A549 (cell line): ENCODE data around the gene PLEKHG3. TPM values are rescaled to one million over a fixed set of nuclear protein-coding genes. Genes with fewer than 3 reads are reported as not detected.

Source experiments
- ATAC-seq, 2 experiments: fragments of 200-7000 bp in 1 of 2; fragments of >200 bp in 1 of 2; cut with Nextera tagmentation in 1 of 2; cut with Tn5 transposase in 1 of 2; 3 replicates each; pipeline versions ENCODE4 v1.8.0 to v1.9.1; 2018 to 2020; ENCODE audit warnings: mild to moderate bottlenecking in 1 of 2, moderate library complexity in 1 of 2
- CTCF ChIA-PET: fragments of 300-600 bp; sonication (Branson Sonifier 250); formaldehyde crosslinking; extraction: SDS; loops from one replicate; lab custom pipeline; 2021; ENCODE audit warnings: antibody characterized with exemption, inconsistent platforms; lab: Yijun Ruan, JAX
- POLR2A ChIA-PET: fragments of 350-600 bp; formaldehyde crosslinking; extraction: SDS; loops from one replicate; lab custom pipeline; 2021; ENCODE audit warnings: antibody characterized with exemption, inconsistent platforms; lab: Yijun Ruan, JAX
- DNase-seq, 2 experiments: peaks; one replicate each; pipeline versions ENCODE4 v3.0.0 to v3.0.0-alpha.2; 2011 to 2016; ENCODE audit warnings: low read depth in 1 of 2, low spot score in 1 of 2
- FAIRE-seq: peaks from 2 replicates; lab custom pipeline; 2011; peaks lifted over from hg19 to GRCh38; lab: Jason Lieb, UNC
- H3K27ac ChIP-seq, 2 experiments: fragments of >200 bp; sonication (Bioruptor Twin); formaldehyde crosslinking; 3 replicates each; pipeline ENCODE4 v1.5.1; 2016 to 2017
- H3K4me1 ChIP-seq: fragments of >200 bp; sonication (Bioruptor Twin); formaldehyde crosslinking; 3 replicates; pipeline ENCODE4 v1.6.1; 2016
- H3K4me2 ChIP-seq: fragments of >200 bp; sonication (Bioruptor Twin); formaldehyde crosslinking; 3 replicates; pipeline ENCODE4 v1.6.1; 2016
- H3K4me3 ChIP-seq: fragments of >200 bp; sonication (Bioruptor Twin); formaldehyde crosslinking; 3 replicates; pipeline ENCODE4 v1.5.1; 2016
- H3K9me3 ChIP-seq: fragments of >200 bp; sonication (Bioruptor Twin); formaldehyde crosslinking; 3 replicates; pipeline ENCODE4 v1.6.1; 2016
- ATOH8 ChIP-seq: fragments of 250-450 bp; sonication (Bioruptor Pico); IDR thresholded peaks from 2 replicates; pipeline ENCODE4 v1.5.0; 2020; ENCODE audit warnings: low read depth, mild to moderate bottlenecking, moderate library complexity
- CEBPB ChIP-seq, 2 experiments: fragments of >200 bp in 1 of 2; sonication (Bioruptor Twin) in 1 of 2; formaldehyde crosslinking in 1 of 2; IDR thresholded peaks; 2 replicates each; pipeline ENCODE4 v1.6.1; 2012 to 2016
- CHD4 ChIP-seq: fragments of 200-600 bp; sonication (generic); IDR thresholded peaks from 2 replicates; pipeline ENCODE4 v1.6.1; 2016; ENCODE audit warnings: antibody characterized with exemption, mild to moderate bottlenecking, borderline replicate concordance
- EHF ChIP-seq: fragments of 250-450 bp; sonication (Bioruptor Pico); IDR thresholded peaks from 2 replicates; pipeline ENCODE4 v1.5.0; 2020; ENCODE audit warnings: mild to moderate bottlenecking
- EHMT2 ChIP-seq: fragments of 200-600 bp; sonication (generic); IDR thresholded peaks from 2 replicates; pipeline ENCODE4 v1.6.1; 2016; ENCODE audit warnings: antibody characterized with exemption, low read depth, mild to moderate bottlenecking, moderate library complexity
- ELK1 ChIP-seq: fragments of 150-350 bp; IDR thresholded peaks from 2 replicates; pipeline ENCODE4 v1.6.1; 2014; ENCODE audit warnings: low read depth, mild to moderate bottlenecking, low read length
- ESRRA ChIP-seq: fragments of 150-350 bp; IDR thresholded peaks from 2 replicates; pipeline ENCODE4 v1.6.1; 2014; ENCODE audit warnings: mild to moderate bottlenecking, low read length, borderline replicate concordance
- FOSB ChIP-seq: fragments of 250-450 bp; sonication (Bioruptor Pico); IDR thresholded peaks from 2 replicates; pipeline ENCODE4 v1.5.0; 2020; ENCODE audit warnings: mild to moderate bottlenecking, moderate library complexity
- FOSL2 ChIP-seq, 2 experiments: fragments of 450-650 bp in 1 of 2; fragments of >200 bp in 1 of 2; sonication (Bioruptor Twin) in 1 of 2; formaldehyde crosslinking; IDR thresholded peaks; 2 replicates each; pipeline versions ENCODE4 v1.5.0 to v1.6.1; 2016 to 2020; ENCODE audit warnings: mild to moderate bottlenecking in 1 of 2, moderate library complexity in 1 of 2
- HDAC2 ChIP-seq: fragments of 200-600 bp; sonication (generic); IDR thresholded peaks from 2 replicates; pipeline ENCODE4 v1.6.1; 2016
- HOXB13 ChIP-seq: fragments of 250-450 bp; sonication (Bioruptor Pico); IDR thresholded peaks from 2 replicates; pipeline ENCODE4 v1.5.0; 2020; ENCODE audit warnings: low read depth, mild to moderate bottlenecking, moderate library complexity
- JUN ChIP-seq, 2 experiments: fragments of >200 bp; sonication (Bioruptor Twin); formaldehyde crosslinking; IDR thresholded peaks; 2 replicates in 1 of 2; 3 replicates in 1 of 2; pipeline ENCODE4 v1.6.1; 2016 to 2017
- JUNB ChIP-seq: fragments of >200 bp; sonication (Bioruptor Twin); formaldehyde crosslinking; IDR thresholded peaks from 2 replicates; pipeline ENCODE4 v1.6.1; 2016
- KDM1A ChIP-seq: fragments of 200-600 bp; sonication (generic); IDR thresholded peaks from 2 replicates; pipeline ENCODE4 v1.6.1; 2016; ENCODE audit warnings: low read depth, mild to moderate bottlenecking
- KDM5A ChIP-seq: fragments of 200-600 bp; sonication (generic); IDR thresholded peaks from 2 replicates; pipeline ENCODE4 v1.6.1; 2016; ENCODE audit warnings: antibody characterized with exemption, mild to moderate bottlenecking
- NPAS2 ChIP-seq: fragments of 250-450 bp; sonication (Bioruptor Pico); IDR thresholded peaks from 2 replicates; pipeline ENCODE4 v1.8.0; 2022; ENCODE audit warnings: mild to moderate bottlenecking, moderate library complexity, borderline replicate concordance
- NR3C1 ChIP-seq: fragments of >200 bp; sonication (Bioruptor Twin); formaldehyde crosslinking; IDR thresholded peaks from 3 replicates; pipeline ENCODE4 v1.6.1; 2017
- POLR2A ChIP-seq: IDR thresholded peaks from 2 replicates; pipeline ENCODE4 v1.6.1; 2012; ENCODE audit warnings: mild to moderate bottlenecking, low read length
- RARB ChIP-seq: fragments of 250-450 bp; sonication (Bioruptor Pico); IDR thresholded peaks from 2 replicates; pipeline ENCODE4 v1.8.0; 2021; ENCODE audit warnings: mild to moderate bottlenecking, moderate library complexity
- SMC3 ChIP-seq: fragments of >200 bp; sonication (Bioruptor Twin); formaldehyde crosslinking; IDR thresholded peaks from 3 replicates; pipeline ENCODE4 v1.6.1; 2018; ENCODE audit warnings: inconsistent platforms
- SREBF2 ChIP-seq: fragments of 450-650 bp; IDR thresholded peaks from 2 replicates; pipeline ENCODE4 v1.6.1; 2014; ENCODE audit warnings: mild to moderate bottlenecking, moderate library complexity
- TP53 ChIP-seq: fragments of 250-450 bp; sonication (Bioruptor Pico); IDR thresholded peaks from 2 replicates; pipeline ENCODE4 v1.5.0; 2021; ENCODE audit warnings: mild to moderate bottlenecking, moderate library complexity
- ZC3H11A ChIP-seq: fragments of 450-650 bp; IDR thresholded peaks from 2 replicates; pipeline ENCODE4 v1.6.1; 2014; ENCODE audit warnings: antibody characterized with exemption, mild to moderate bottlenecking
- ZNF302 ChIP-seq: fragments of 250-450 bp; sonication (Bioruptor Pico); IDR thresholded peaks from 2 replicates; pipeline ENCODE4 v1.9.0; 2021; ENCODE audit warnings: inconsistent platforms, mild to moderate bottlenecking, moderate library complexity
- WGBS: methylation state at CpG from one replicate; pipeline ENCODE4 v1.1.6; 2017; ENCODE audit errors: missing lambda C conversion rate; 5-methylcytosine and 5-hydroxymethylcytosine counted together
- polyA plus RNA-seq, 4 experiments: library from polyadenylated mRNA; depleted of rRNA in 3 of 4; stranded (reverse); fragments of >200 nt; fragmentation: RNase III in 1 of 4; extraction: RNeasy Plus Mini Kit Qiagen cat#74134 plus additional on column Dnase treatment in 1 of 4; gene quantifications; 2 replicates in 3 of 4; 3 replicates in 1 of 4; pipeline ENCODE4 v1.2.3, GENCODE V29; 2011 to 2017
- TF ChIP-seq, protein P1 (sequence below): IDR thresholded peaks from 2 replicates; pipeline ENCODE4 v1.6.1; 2012
- TF ChIP-seq, protein P2 (sequence below): fragments of >200 bp; sonication (Bioruptor Twin); formaldehyde crosslinking; IDR thresholded peaks from 3 replicates; pipeline ENCODE4 v1.6.1; 2016
- TF ChIP-seq, protein P3 (sequence below): fragments of 250-450 bp; sonication (Bioruptor Pico); IDR thresholded peaks from 2 replicates; pipeline ENCODE4 v1.5.0; 2021; ENCODE audit warnings: mild to moderate bottlenecking, moderate library complexity, borderline replicate concordance
- TF ChIP-seq, protein P4 (sequence below): fragments of >200 bp; sonication (Bioruptor Twin); formaldehyde crosslinking; IDR thresholded peaks from 2 replicates; pipeline ENCODE4 v1.6.1; 2016
- TF ChIP-seq, protein P5 (sequence below): fragments of 450-650 bp; IDR thresholded peaks from 2 replicates; pipeline ENCODE4 v1.6.1; 2014; ENCODE audit warnings: antibody characterized with exemption

PLEKHG3 gene
- polyA plus RNA-seq, 2 of the 4 experiments (the other 2 are of a cell fraction) = 21.9 to 30.5 TPM

- TF ChIP-seq, protein P1, sequence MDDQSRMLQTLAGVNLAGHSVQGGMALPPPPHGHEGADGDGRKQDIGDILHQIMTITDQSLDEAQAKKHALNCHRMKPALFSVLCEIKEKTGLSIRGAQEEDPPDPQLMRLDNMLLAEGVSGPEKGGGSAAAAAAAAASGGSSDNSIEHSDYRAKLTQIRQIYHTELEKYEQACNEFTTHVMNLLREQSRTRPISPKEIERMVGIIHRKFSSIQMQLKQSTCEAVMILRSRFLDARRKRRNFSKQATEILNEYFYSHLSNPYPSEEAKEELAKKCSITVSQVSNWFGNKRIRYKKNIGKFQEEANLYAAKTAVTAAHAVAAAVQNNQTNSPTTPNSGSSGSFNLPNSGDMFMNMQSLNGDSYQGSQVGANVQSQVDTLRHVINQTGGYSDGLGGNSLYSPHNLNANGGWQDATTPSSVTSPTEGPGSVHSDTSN = no peak
- TF ChIP-seq RARB (CRISPR knock-in tag) = no peak
- TF ChIP-seq SMC3 = no peak
- no peak for TF ChIP-seq ELK1
- TF ChIP-seq EHMT2 = no peak
- no peak for TF ChIP-seq TP53 (CRISPR knock-in tag)
- no peak for TF ChIP-seq HDAC2
- no peak for TF ChIP-seq ESRRA
- TF ChIP-seq ZNF302 = no peak
- TF ChIP-seq JUN (IDR thresholded peaks at IDR 0.05) = no peak
- no peak for TF ChIP-seq KDM5A
- no peak for TF ChIP-seq POLR2A
- TF ChIP-seq NR3C1 = no peak
- TF ChIP-seq, protein P2, sequence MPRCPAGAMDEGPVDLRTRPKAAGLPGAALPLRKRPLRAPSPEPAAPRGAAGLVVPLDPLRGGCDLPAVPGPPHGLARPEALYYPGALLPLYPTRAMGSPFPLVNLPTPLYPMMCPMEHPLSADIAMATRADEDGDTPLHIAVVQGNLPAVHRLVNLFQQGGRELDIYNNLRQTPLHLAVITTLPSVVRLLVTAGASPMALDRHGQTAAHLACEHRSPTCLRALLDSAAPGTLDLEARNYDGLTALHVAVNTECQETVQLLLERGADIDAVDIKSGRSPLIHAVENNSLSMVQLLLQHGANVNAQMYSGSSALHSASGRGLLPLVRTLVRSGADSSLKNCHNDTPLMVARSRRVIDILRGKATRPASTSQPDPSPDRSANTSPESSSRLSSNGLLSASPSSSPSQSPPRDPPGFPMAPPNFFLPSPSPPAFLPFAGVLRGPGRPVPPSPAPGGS = no peak
- ATAC-seq (no peak), FAIRE-seq (no peak)
Measured at GRCh38 chr14:64686282-64686615, 18.0 kb upstream of the PLEKHG3 start.

GRCh38 chr14:64688031-64688430 is 16.2 kb upstream of the PLEKHG3 start:
- Histone ChIP-seq H3K4me2 (no peak overlapping the region), H3K9me3 (no peaks in the 10 kb centered on the region), H3K4me3 (no peak overlapping the region), H3K27ac (no peak overlapping the region), H3K4me1 (peaks cover 5% of the 10 kb centered on the region; the same call in 1 of the 3 replicates)
- ChIA-PET CTCF (interaction anchor here (0.7 to 3.0 kb wide), 8 partner anchors 14 to 204 kb away, joined by 3 to 9 read pairs (median 4); partner anchors contain the start of gene PLEKHG3), POLR2A (no interaction called here)
- 78% methylated on average over 2 of the region's 2 CpGs for WGBS
- ATAC-seq (no peak), DNase-seq (no peak), FAIRE-seq (no peak)
- TF ChIP-seq EHF (CRISPR knock-in tag) (no peak), FOSL2 (IDR thresholded peaks at IDR 0.05) (no peak), FOSL2 (CRISPR knock-in tag; IDR thresholded peaks at IDR 0.05) (no peak), HOXB13 (CRISPR knock-in tag) (no peak), NPAS2 (CRISPR knock-in tag) (no peak), SMC3 (no peak), CHD4 (no peak), FOSB (CRISPR knock-in tag) (no peak), CEBPB (IDR thresholded peaks at IDR 0.05) (no peak), SREBF2 (no peak), KDM1A (no peak), JUNB (no peak), ATOH8 (CRISPR knock-in tag) (no peak), ELK1 (no peak), ZC3H11A (no peak)
- TF ChIP-seq, protein P3, sequence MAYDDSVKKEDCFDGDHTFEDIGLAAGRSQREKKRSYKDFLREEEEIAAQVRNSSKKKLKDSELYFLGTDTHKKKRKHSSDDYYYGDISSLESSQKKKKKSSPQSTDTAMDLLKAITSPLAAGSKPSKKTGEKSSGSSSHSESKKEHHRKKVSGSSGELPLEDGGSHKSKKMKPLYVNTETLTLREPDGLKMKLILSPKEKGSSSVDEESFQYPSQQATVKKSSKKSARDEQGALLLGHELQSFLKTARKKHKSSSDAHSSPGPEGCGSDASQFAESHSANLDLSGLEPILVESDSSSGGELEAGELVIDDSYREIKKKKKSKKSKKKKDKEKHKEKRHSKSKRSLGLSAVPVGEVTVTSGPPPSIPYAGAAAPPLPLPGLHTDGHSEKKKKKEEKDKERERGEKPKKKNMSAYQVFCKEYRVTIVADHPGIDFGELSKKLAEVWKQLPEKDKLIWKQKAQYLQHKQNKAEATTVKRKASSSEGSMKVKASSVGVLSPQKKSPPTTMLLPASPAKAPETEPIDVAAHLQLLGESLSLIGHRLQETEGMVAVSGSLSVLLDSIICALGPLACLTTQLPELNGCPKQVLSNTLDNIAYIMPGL (CRISPR knock-in tag) = no peak
- TF ChIP-seq, protein P4, sequence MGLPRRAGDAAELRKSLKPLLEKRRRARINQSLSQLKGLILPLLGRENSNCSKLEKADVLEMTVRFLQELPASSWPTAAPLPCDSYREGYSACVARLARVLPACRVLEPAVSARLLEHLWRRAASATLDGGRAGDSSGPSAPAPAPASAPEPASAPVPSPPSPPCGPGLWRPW = no peak
- TF ChIP-seq, protein P5, sequence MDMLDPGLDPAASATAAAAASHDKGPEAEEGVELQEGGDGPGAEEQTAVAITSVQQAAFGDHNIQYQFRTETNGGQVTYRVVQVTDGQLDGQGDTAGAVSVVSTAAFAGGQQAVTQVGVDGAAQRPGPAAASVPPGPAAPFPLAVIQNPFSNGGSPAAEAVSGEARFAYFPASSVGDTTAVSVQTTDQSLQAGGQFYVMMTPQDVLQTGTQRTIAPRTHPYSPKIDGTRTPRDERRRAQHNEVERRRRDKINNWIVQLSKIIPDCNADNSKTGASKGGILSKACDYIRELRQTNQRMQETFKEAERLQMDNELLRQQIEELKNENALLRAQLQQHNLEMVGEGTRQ = no peak

More at GRCh38 chr14:64686282-64686615, 18.0 kb upstream of the PLEKHG3 start:
- no peak for DNase-seq
- Histone ChIP-seq H3K4me2 (no peak overlapping the region), H3K9me3 (no peaks in the 10 kb centered on the region), H3K27ac (no peak overlapping the region), H3K4me1 (peaks cover 12% of the 10 kb centered on the region), H3K4me3 (no peak overlapping the region)
- ChIA-PET CTCF (interaction anchor here (1.5 kb wide), 1 partner anchor 146 kb away, joined by 3 read pairs; the partner anchor contains the start of gene HSPA2), POLR2A (no interaction called here)
- WGBS = 85% methylated on average over 7 of the region's 7 CpGs
